Mesothelial cell of epicardium (in vitro differentiated cells): ENCODE measurements around the gene ADAMTS17. TPM values are rescaled to one million over a fixed set of nuclear protein-coding genes. Genes with fewer than 3 reads are reported as not detected.

Experiments
- DNase-seq, 2 experiments: peaks; one replicate each; pipeline ENCODE4 v3.0.0; 2021; ENCODE audit warnings: low spot score in 2 of 2; ENCODE audit not compliant: unreplicated experiment in 2 of 2
- H3K27ac Mint-ChIP-seq: 2 replicates; pipeline ENCODE4 v1.8.0; 2021; ENCODE audit warnings: mixed read lengths
- H3K27me3 Mint-ChIP-seq: 2 replicates; pipeline ENCODE4 v1.8.0; 2021; ENCODE audit warnings: low read depth, mixed read lengths
- H3K36me3 Mint-ChIP-seq: 2 replicates; pipeline ENCODE4 v1.8.0; 2021; ENCODE audit warnings: mixed read lengths
- H3K4me1 Mint-ChIP-seq: 2 replicates; pipeline ENCODE4 v1.8.0; 2021; ENCODE audit warnings: mixed read lengths
- H3K4me3 Mint-ChIP-seq: 2 replicates; pipeline ENCODE4 v1.8.0; 2021; ENCODE audit warnings: mild to moderate bottlenecking, moderate library complexity, mixed read lengths
- H3K9me3 Mint-ChIP-seq: 2 replicates; pipeline ENCODE4 v1.8.0; 2021; ENCODE audit warnings: mixed read lengths
- total RNA-seq: library from RNA; stranded (reverse); gene quantifications from 3 replicates; pipeline ENCODE4 v1.2.1, GENCODE V29; 2021
- TF ChIP-seq, protein P1 (sequence below): fragments of 200-600 bp; sonication (generic); IDR thresholded peaks from one replicate; pipeline ENCODE4 v1.5.0; 2021; ENCODE audit warnings: antibody characterized with exemption; ENCODE audit not compliant: unreplicated experiment

Gene ADAMTS17
- total RNA-seq, 1 donor from 2014 or later = 39.4 TPM

DNA sequence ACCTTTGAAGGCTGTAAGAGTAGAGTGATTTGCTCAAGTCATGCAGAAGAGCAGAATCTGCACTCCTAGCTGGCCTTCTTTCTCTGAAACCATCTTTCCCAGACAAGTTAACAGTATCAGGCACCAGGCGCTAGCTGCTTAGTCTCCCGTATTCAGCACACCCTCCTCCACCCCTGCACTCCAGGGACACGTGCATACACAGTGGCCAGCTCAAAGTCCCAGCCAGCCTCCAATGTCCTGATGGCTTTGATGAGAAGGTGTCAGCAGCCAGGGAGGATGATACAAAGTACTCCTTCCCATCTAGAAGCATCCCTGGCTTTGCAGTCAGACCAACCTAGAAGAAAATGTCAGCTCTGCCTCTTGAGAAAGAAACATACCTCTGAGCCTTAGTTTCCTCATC is 177.8 kb downstream of the ADAMTS17 start:
- Mint-ChIP-seq H3K4me3 (no peak overlapping the region), H3K27me3 (no peaks in the 10 kb centered on the region), H3K36me3 (peaks cover 9% of the 10 kb centered on the region), H3K9me3 (no peaks in the 10 kb centered on the region), H3K4me1 (peaks cover 13% of the 10 kb centered on the region), H3K27ac (no peak overlapping the region)
- TF ChIP-seq, protein P1, sequence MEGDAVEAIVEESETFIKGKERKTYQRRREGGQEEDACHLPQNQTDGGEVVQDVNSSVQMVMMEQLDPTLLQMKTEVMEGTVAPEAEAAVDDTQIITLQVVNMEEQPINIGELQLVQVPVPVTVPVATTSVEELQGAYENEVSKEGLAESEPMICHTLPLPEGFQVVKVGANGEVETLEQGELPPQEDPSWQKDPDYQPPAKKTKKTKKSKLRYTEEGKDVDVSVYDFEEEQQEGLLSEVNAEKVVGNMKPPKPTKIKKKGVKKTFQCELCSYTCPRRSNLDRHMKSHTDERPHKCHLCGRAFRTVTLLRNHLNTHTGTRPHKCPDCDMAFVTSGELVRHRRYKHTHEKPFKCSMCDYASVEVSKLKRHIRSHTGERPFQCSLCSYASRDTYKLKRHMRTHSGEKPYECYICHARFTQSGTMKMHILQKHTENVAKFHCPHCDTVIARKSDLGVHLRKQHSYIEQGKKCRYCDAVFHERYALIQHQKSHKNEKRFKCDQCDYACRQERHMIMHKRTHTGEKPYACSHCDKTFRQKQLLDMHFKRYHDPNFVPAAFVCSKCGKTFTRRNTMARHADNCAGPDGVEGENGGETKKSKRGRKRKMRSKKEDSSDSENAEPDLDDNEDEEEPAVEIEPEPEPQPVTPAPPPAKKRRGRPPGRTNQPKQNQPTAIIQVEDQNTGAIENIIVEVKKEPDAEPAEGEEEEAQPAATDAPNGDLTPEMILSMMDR = no peak
- DNase-seq = no peak

DNA sequence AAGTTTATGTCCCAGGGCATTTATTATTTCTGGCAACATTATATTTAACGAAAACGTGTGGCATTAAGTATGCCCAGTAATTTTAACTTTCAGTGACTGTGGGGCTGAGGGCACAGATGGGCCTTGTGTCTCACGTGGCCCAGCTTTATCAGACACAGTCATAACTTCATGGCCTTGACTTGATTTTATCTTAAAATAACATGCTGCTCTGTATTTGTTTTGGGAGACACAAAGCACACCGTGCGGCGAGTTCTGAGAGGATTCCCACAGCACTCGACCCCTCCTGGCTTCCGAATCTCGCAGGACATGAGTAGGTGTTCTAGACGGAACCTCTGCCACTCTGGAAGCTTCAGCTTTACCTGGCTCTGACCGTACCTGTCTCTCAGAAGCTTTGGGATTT is 180.8 kb downstream of the ADAMTS17 start:
- no peaks in the 10 kb centered on the region for H3K27me3 Mint-ChIP-seq
- no peak for DNase-seq
- H3K27ac Mint-ChIP-seq = peak overlapping the region; percentile 30
- H3K4me3 Mint-ChIP-seq = no peak overlapping the region
- peaks cover 21% of the 10 kb centered on the region for H3K4me1 Mint-ChIP-seq
- TF ChIP-seq, protein P1 = no peak
- no peaks in the 10 kb centered on the region for H3K9me3 Mint-ChIP-seq
- H3K36me3 Mint-ChIP-seq = no peaks in the 10 kb centered on the region

DNA sequence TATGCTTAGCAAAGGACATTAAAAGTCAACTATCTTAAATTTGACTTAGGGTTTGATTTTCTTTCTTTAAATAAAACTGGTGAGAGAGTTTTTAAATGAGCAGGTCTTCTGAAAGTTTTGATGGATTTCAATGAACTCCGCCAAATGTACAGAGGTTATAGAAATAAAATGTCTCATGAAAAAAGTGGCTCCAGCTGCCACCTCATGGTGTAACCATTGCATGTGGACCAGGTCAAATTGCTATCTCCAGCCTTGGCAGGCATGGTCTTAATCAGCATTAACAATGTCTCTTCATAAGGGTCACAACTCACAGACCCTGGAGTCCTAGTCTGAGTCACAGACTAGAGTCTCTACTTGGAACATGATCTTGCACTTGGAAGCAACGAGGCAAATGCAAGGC is 182.3 kb downstream of the ADAMTS17 start:
- H3K9me3 Mint-ChIP-seq = no peaks in the 10 kb centered on the region
- H3K4me1 Mint-ChIP-seq = peaks cover 21% of the 10 kb centered on the region
- H3K4me3 Mint-ChIP-seq = no peak overlapping the region
- TF ChIP-seq, protein P1 = no peak
- H3K27me3 Mint-ChIP-seq = no peaks in the 10 kb centered on the region
- no peak for DNase-seq
- no peak overlapping the region for H3K27ac Mint-ChIP-seq
- H3K36me3 Mint-ChIP-seq = peaks cover 6% of the 10 kb centered on the region

DNA sequence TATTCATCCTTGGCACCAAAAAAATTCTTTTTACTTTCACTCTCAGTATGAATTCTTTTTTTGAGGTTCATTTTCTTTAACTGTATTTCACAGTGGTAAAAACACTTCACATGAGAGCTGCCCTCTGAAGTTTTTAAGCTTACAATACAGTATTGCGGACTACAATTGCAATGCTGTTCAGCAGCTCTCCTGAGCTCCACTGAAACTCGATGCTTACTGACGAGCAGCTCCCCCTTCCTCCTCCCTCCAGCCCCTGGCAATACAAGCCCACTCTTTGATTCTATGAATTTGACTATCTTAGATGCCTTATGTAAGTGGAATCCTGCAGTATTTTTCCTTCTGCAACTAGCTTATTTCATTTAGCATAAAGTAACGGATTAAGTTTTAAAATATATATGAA is 183.4 kb downstream of the ADAMTS17 start:
- peaks cover 21% of the 10 kb centered on the region for H3K4me1 Mint-ChIP-seq

DNA sequence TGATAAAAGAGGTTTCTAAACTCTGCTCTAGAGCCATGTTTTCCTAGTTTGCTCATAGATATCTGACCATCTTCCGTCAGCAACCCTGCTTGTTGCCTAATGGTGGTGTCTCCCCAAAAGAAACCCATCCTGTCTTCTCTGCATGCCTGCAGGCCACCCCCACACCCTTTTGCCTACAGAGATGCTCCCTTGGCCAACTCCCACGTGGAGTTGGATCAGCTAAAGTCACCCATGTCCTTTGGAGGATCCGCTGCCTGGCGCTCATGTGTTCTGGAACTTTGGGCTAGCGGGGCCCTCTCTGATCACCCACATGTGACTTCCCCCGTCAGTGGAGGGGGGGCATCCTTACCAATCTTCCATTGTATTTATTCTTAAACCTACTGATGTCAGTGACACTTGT is 185.6 kb downstream of the ADAMTS17 start:
- H3K27me3 Mint-ChIP-seq = no peaks in the 10 kb centered on the region
- H3K4me3 Mint-ChIP-seq = no peak overlapping the region
- H3K9me3 Mint-ChIP-seq = no peaks in the 10 kb centered on the region
- H3K27ac Mint-ChIP-seq = no peak overlapping the region
- no peak for DNase-seq
- TF ChIP-seq, protein P1 = no peak
- peaks cover 12% of the 10 kb centered on the region for H3K36me3 Mint-ChIP-seq
- H3K4me1 Mint-ChIP-seq = peaks cover 21% of the 10 kb centered on the region

More for the DNA sequence above, 183.4 kb downstream of the ADAMTS17 start:
- H3K4me3 Mint-ChIP-seq = no peak overlapping the region
- H3K36me3 Mint-ChIP-seq = peaks cover 12% of the 10 kb centered on the region
- TF ChIP-seq, protein P1 = no peak
- H3K27me3 Mint-ChIP-seq = no peaks in the 10 kb centered on the region
- peak overlapping the region; percentile 39 for H3K27ac Mint-ChIP-seq
- H3K9me3 Mint-ChIP-seq = no peaks in the 10 kb centered on the region
- DNase-seq = no peak

DNA sequence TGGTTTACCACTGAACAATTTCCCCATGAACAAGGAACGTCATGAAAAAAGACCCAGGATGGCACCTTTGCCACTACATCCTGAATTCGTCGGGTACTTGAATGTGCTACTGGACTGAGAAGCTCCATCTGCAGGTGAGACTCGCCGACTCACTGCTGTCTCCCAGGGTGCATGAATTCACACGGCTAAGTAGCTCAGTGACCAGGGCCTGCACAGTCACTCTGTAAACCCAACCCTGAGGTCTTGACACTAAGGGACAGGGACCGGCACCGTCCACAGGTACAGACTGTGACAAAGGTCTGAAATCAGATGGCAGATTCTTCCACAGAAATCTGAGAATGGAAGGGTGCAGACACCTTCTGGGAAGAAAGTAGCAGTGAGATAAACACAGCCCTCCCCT is 187.4 kb downstream of the ADAMTS17 start:
- Mint-ChIP-seq H3K4me1 (peaks cover 12% of the 10 kb centered on the region), H3K9me3 (peaks cover 5% of the 10 kb centered on the region)

More for the DNA sequence above, 187.4 kb downstream of the ADAMTS17 start:
- Mint-ChIP-seq H3K27ac (no peak overlapping the region), H3K36me3 (peaks cover 26% of the 10 kb centered on the region), H3K4me3 (no peak overlapping the region), H3K27me3 (no peaks in the 10 kb centered on the region)
- DNase-seq = no peak
- TF ChIP-seq, protein P1 = no peak
